ENCODE measurements around the gene SH2D3A. TPM values are rescaled to one million over a fixed set of nuclear protein-coding genes. Genes with fewer than 3 reads are reported as not detected.

The SH2D3A gene
- total and polyA plus RNA-seq, 2 donors (not counting 3 experiments of a cell fraction or from before 2014, with no cell fraction given): 0.04 to 0.53 TPM

DNA sequence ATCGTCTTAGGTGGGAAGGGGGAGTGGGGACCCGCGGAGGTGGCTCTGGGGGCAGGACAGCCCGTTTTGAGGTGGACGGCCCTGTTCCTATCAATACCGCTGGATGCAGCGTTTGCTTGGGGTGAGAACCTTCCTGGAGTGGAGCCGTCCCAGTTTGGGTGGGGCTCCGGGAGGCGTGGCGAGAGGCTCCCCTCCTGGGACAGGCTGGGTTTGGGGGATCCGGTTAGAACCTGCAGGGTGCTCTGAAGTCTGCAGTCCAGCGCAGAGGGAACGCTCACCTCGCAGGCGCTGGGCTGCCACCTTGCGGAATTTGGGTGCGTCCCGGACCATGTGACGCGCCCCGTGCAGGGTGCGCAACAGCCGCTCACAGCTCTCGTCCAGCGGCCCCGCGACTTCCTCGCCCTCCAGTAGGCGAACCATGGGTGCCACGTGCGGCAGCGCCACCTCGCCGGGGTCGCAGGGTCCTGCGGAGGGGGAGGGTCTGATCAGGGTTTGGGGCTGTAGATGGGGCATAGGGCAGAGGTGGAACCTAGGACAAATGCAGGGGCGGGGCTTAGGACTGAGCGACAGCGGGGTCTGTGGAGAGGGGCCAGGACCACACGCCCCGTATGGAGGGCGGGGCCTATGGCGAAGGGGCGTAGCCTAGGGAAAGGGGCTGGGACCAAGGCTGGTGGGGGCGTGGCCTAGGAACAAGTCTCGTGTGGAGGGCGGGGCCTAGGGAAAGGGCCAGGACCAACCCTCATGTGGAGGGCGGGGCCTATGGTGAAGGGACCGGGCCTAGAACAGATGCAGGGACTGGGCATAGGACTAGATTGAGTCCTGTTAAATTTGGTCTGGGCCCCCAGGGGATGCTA lies 13.8 kb downstream of the SH2D3A start:
- Histone ChIP-seq H3K4me2 (ENCODE audit: insufficient read depth, low read length) (peak overlapping the region; percentile 92), H3K36me3 (ENCODE audit: control insufficient read depth in 2 of 2, extremely low read depth in 1 of 2, insufficient read depth in 2 of 2, low read length in 2 of 2) (peaks cover 3 to 10% of the 10 kb centered on the region in 2 experiments), H2AFZ (ENCODE audit: low read depth, low read length) (peak overlapping the region; percentile 92), H3K4me3 (replicated peaks in 1 of 3; ENCODE audit: insufficient read depth in 1 of 3, low read depth in 1 of 3, low read length in 3 of 3) (peak overlapping the region; percentile 30 to 56 (median 31)), H3K9me1 (replicated peaks; ENCODE audit: control insufficient read depth, extremely low read depth, insufficient read depth, low read length) (no peaks in the 10 kb centered on the region), H3K27ac (ENCODE audit: insufficient read depth, low read depth, low read length) (no peak overlapping the region), H3K9me3 (replicated peaks; ENCODE audit: control insufficient read depth, insufficient read depth, low read length) (no peaks in the 10 kb centered on the region), H3K9ac (replicated peaks; ENCODE audit: extremely low read depth, insufficient read depth, low read length) (no peak overlapping the region), H3K4me1 (ENCODE audit: control insufficient read depth, extremely low read depth, insufficient read depth, low read length) (peaks cover 8% of the 10 kb centered on the region), H3K27me3 (ENCODE audit: control insufficient read depth in 2 of 2, insufficient read depth in 2 of 2, low read length in 2 of 2) (no peaks in the 10 kb centered on the region), H4K20me1 (replicated peaks; ENCODE audit: control insufficient read depth, extremely low read depth, insufficient read depth, low read length) (no peaks in the 10 kb centered on the region), H3K79me2 (ENCODE audit: control insufficient read depth, insufficient read depth, low read length) (no peaks in the 10 kb centered on the region)
- POLR2A ChIA-PET: no interaction called here
- dilution Hi-C loops (cut with MboI; ENCODE audit: extremely low pct_ligation_motif_present, low sequenced_read_pairs): no loop called here
- no TSS peak for BruUV-seq (replicated peaks)
- TF ChIP-seq POLR2AphosphoS5 (IDR thresholded peaks at IDR 0.05; ENCODE audit: insufficient read depth, low read depth, low read length): peak; percentile 24
- peak; percentile 21 to 42 for TF ChIP-seq CTCF (IDR thresholded peaks at IDR 0.05; ENCODE audit: extremely low read depth in 1 of 2, insufficient read depth in 1 of 2, low read depth in 1 of 2, low read length in 2 of 2)
- no peak for TF ChIP-seq JUN (IDR thresholded peaks at IDR 0.05; ENCODE audit: borderline replicate concordance, insufficient read depth, insufficient read length, low read depth)
- TF ChIP-seq, protein P1, sequence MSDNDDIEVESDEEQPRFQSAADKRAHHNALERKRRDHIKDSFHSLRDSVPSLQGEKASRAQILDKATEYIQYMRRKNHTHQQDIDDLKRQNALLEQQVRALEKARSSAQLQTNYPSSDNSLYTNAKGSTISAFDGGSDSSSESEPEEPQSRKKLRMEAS (IDR thresholded peaks at IDR 0.05; ENCODE audit: insufficient read depth, insufficient read length): peak; percentile 82
- peak; percentile 87 for FAIRE-seq
- intact Hi-C loops (cut with micrococcal nuclease): loop anchor here (1.0 kb wide), 5 partner anchors 8 to 237 kb away; no protein-coding TSS in a partner anchor
- peak; percentile 82 for DNase-seq (ENCODE audit: low read depth, low spot score)
- CTCF ChIA-PET: interaction anchor here (1.0 to 2.7 kb wide), 4 partner anchors 15 to 110 kb away, joined by 3 to 12 read pairs (median 5); no protein-coding TSS in a partner anchor
